Fibroblast of the conjunctiva (primary cell): Measurements from ENCODE around the gene DLAT.
A peak's percentile ranks its signal among the peaks of the same experiment; 100 is the strongest.

ENCODE experiments used
- DNase-seq: peaks from one replicate; pipeline ENCODE4 v3.0.0-alpha.2; 2010; ENCODE audit warnings: low read depth

DLAT gene

GRCh38 chr11:112024773-112025678 lies at the start of gene DLAT:
DLAT (plus strand) TSS chr11:112025408; CDS start chr11:112025473, 65 bp downstream.
- peak; percentile 35 for DNase-seq

GRCh38 chr11:111976119-111976766 lies 49.0 kb upstream of the DLAT start:
- no peak for DNase-seq

DNA sequence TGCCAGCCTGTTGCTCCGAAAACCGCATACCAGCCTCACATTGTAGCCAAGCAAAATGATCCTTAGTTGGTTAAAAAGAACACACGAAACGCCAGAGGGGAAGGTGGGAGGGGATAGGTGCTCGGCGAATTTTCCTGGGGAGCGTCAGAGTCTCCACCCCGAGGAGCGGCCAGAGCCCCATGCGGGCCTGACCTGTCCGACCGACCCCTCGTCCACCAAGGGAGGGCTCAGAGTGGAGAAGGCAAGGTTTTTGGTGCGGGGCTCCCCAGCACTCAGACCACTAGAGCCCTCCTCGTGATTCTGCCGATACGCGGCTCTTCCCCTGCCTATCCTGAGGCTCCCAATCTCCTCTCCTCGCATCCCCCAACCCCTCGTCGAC lies 48.5 kb upstream of the DLAT start:
- DNase-seq, result no peak

- no peak for DNase-seq
These were observed 47.8 kb upstream of the DLAT start for GRCh38 chr11:111977146-111978027.

- peak; percentile 45 for DNase-seq
These were observed 47.0 kb upstream of the DLAT start for GRCh38 chr11:111978028-111978771.

GRCh38 chr11:111980062-111980461 lies 45.1 kb upstream of the DLAT start:
- DNase-seq, result no peak

- no peak for DNase-seq
These were observed 43.9 kb upstream of the DLAT start for GRCh38 chr11:111981270-111981669.

DNA sequence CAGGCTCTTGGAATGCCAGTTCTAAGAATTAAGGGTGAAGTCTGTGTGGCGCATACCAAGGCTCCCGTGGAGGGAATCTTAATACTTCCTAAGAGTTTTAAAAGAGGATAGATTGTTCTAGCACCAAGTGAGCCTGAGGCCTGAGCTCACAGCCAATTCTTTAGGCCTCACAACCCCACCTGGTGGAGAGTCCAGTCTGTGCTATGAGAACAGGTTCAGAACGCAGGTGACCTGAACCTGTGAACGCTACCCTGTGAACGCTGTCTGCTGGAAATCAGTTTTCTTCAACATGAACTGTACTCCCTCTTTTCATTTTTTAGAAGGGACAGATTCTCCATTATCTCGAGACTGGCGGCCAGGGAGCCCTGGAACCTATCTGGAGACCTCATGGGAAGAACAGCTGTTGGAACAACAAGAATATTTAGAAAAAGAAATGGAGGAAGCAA lies 43.2 kb upstream of the DLAT start:
- DNase-seq, result no peak

- DNase-seq, result no peak
These were observed 42.5 kb upstream of the DLAT start for GRCh38 chr11:111982541-111983186.

- no peak for DNase-seq
These were observed 41.8 kb upstream of the DLAT start for GRCh38 chr11:111983187-111983986.

GRCh38 chr11:111986589-111986988 lies 38.6 kb upstream of the DLAT start:
- no peak for DNase-seq

DNA sequence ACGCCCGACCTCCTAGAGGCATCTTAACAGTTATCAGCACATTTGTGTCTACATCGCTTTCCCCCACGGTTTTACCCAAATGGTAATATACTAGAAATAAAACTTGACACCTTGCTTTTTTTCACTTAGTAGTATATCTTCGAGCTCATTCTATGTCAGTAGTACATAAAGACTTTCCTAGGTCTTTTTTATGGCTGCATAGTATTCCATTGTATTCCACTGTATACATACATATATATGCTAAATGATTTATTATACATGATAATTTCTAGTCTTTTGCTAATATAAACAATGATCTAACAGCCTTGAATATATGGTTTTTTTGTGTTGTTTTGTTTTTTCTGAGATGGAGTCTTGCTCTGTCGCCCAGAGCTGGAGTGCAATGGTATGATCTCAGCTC lies 34.8 kb upstream of the DLAT start:
- no peak for DNase-seq

DNA sequence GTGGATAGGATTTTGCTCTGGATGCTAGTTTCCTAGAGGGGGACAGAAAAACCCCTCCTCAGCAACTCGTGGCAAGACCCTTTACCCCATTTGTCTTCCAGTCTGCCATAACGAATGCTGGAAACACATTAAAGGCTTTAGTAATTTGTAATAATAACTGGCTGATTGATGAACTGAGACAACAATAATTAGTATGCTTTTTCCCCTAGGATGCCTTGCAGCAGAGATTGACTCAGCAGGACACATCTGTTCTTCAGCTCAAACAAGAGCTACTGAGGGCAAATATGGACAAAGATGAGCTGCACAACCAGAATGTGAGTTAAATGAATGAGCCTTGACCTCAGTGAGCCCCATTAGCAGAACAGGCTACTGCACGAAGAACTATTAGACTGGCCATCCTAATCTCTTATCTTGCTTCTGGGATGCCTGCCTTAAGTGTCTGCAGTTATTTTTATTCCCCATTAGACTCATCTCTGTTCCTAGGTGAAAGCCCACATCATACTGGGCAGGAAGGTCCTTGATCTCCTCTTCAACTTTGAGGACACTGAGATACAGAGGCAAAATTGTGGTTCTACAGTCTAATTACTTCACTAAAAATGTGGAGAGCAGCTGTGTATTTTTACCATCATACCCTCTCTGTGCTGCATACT lies 32.9 kb upstream of the DLAT start:
- DNase-seq, result no peak

- DNase-seq, result no peak
These were observed 29.1 kb upstream of the DLAT start for GRCh38 chr11:111996129-111996528.

GRCh38 chr11:111996669-111997068 lies 28.5 kb upstream of the DLAT start:
- DNase-seq, result peak; percentile 51

- no peak for DNase-seq
These were observed 26.1 kb upstream of the DLAT start for GRCh38 chr11:111999111-111999510.

- no peak for DNase-seq
These were observed 24.5 kb upstream of the DLAT start for GRCh38 chr11:112000703-112001102.

GRCh38 chr11:112002491-112003216 lies 22.6 kb upstream of the DLAT start:
- no peak for DNase-seq

DNA sequence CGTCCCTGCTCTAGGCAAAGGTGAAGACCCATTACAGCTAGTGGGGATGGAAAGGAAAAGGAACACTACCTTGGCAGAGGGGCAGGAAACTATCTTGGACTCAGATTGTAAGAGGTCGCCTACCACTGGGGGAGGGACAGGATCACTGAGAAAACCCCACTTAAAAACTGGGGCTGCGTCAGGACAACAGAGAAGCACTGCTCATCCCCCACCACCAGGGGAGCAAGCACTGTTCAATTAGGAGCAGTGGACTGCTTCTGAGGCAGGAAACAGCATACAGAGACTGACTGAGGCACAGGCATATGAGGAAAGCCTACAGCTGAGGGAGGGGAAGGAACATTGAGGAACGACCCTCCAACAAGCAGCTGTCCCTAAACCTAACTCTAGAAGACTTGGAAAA lies 20.8 kb upstream of the DLAT start:
- no peak for DNase-seq
